NCI-H146 treated with DMSO at 0.1 percent for 48 hours (cell line): ENCODE data around the gene CPNE9.
"Not testable (repeated sequence)": the region's sequence is repeated elsewhere in the genome, so short reads cannot be mapped to it uniquely, and the experiment has no call there.

ENCODE experiments used
- DNase-seq: peaks from one replicate; lab custom pipeline; 2025; ENCODE audit not compliant: unreplicated experiment; lab: John Stamatoyannopoulos, UW

CPNE9 gene

DNA sequence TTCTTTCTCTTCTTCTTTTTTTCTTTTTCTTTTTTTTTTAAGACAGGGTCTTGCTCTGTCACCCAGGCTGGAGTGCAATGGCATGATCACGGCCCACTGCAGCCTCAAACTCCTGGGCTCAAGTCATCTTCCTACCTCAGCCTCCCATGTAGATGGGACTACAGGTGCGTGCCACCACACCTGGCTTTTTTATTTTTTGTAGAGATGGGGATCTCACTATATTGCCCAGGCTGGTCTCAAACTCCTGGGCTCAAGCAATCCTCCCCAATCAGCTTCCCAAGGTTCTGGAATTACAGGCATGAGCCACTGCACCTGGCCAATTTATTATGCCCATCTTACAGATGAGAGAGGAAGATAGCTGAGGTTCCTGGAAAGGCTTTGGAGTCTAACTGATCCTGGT, 67.4 kb downstream of the CPNE9 start:
- DNase-seq, result not testable (repeated sequence)

DNA sequence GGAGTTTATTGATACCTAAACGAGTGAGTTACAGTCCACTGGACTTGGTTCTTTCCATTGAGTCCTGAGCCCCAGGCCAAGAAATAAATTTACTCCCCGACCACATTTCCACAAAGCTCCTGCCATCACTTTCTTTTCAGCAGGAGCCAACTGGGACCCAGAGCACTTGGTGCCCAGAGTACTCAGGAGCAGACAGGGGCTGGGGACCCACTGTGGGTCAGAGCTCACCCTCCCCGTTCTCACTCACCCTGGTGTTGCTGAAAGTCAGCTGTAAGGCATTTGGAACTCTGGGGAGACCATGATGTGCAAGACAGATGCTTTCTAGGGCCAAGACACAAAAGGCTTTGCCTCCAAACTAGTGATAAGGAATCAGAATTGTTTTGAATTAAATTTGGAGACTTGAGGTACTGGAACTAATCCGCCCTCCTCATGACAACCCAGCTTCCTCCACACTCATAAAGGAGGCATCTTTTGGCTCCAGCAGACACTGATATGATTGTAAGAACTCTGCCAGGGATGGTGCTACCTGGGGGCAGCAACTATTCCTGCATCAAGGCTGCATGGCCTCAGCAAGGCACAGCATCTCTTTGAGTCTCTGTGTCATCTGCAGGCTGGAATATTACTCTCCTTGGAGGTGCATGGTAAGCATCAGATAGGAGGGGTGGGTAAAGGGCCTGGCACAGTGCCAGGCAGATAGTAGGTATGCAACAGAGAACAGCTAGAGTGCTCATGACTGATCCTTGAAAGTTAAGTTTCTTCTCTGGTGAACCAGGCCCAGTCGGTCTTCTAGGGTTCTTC, 73.5 kb downstream of the CPNE9 start:
- DNase-seq, result no peak

DNA sequence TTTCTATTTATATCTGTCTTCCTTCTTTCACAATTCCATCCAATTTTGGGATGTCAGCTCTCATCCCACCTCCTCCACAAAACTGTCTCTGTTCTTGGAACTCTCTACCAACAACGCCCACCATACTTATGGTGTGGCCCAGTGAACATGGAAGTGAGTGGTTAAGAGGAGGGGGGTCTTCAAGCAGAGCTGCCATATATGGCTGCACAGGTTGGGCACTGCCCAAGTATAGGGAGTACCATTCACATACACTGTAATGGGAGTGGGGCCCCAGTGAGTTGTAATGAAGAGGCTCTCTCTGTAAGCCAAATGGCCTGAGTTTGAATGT, 74.0 kb downstream of the CPNE9 start:
- DNase-seq, result no peak

DNA sequence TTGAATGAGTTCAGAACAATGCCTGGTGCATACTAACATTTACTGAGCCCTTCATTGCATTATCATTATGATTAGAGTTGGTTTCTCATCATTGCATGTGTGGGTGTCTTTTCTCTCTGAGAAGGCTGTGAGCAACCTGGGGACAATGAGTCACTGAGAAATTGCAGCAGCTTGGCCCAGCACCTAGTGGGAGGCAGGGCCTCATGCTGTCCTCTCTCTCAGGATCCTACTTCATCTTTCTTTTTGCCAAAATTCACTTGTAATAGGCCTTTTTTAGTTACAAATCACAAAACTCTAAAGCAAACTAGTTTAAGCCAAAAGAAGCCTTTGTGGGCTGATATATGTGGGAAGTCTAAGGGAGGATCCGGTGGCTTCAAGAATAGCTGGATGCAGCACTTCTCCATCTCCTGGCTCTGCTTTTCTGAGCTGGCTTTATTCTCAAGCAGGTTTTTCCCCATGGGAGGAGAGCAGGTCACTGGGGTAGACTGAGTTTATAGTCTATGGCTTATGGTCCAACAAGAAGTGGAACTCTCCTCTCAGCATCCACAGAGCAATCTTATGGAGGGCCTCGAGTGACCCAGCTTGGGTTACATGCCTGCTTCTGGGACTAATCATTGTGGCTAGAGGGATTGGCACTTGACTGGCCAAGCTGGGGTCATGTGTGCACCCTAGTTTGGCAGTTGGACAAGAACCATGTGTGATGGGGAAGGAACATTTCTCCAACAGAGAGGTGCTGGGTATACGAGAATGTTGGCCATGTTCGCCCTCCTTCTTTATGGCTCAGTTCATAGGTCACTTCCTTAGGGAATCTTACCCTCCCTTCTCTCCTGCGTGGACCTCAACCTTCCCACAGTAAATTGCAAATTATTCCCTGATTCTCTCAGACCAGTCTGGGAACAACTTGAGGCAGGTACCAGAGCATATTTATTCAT, 74.8 kb downstream of the CPNE9 start:
- no peak for DNase-seq

DNA sequence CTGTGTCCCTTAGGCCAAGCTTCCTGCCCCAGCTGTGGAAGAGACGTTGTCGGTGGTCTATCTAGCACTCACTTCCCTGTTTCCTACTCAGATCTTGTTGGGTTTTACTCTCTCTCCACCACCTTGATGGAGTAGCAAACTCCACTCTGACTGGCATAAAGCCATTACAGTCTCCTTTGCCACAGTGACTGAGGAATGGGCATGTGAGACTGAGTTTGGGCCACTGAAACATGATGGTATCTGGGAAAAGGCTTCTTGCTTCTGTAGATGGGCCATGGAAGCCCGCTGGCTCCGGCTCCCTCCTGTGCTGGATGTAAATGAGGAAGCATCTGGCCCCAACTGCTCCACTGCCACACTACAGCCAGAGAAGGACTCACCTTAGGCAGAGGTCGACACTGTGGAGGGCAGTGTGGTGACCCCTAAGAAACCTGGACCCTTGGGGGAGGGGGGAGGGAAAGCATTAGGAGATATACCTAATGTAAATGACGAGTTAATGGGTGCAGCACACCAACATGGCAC, 75.5 kb downstream of the CPNE9 start:
- DNase-seq, result no peak
